C4-2B (cell line): ENCODE results near the gene C10orf120.

Experiments
- CTCF ChIP-seq: fragments of 450-650 bp; conservative IDR thresholded peaks from 2 replicates; pipeline ENCODE4 v1.5.1; 2017; ENCODE audit warnings: mild to moderate bottlenecking
- ZFX ChIP-seq: fragments of 450-650 bp; IDR thresholded peaks from 2 replicates; pipeline ENCODE4 v1.6.1; 2017

DNA sequence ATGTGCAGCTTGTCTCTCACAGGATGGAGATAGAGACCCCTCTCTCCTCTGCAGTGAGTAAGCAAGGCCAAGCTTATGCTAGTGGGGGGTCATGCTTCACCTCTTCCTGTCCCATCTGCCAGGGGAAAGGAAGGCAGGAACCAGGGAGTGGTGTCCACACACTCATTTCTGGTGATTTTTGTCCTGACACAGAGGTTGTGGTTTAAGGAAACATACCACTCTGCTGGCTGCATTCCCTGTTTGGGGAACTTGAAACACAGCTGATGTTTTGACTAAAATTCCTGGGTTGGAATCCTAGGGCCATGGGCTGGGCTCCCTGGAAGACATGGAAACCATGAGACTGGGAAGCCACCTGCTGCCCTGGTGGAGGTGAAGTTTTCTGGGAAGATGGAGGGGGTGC, 21.4 kb downstream of the C10orf120 start:
- no peak for TF ChIP-seq CTCF
- no peak for TF ChIP-seq ZFX
